Measurements from ENCODE around the gene NT5DC3. TPM values are rescaled to one million over a fixed set of nuclear protein-coding genes. Genes with fewer than 3 reads are reported as not detected.

The NT5DC3 gene
- total and polyA plus RNA-seq, 9 of the 15 experiments (the other 6 are each of a cell fraction or from before 2014, with no cell fraction given): 6.3 to 33.5 (median 24.5) TPM

DNA sequence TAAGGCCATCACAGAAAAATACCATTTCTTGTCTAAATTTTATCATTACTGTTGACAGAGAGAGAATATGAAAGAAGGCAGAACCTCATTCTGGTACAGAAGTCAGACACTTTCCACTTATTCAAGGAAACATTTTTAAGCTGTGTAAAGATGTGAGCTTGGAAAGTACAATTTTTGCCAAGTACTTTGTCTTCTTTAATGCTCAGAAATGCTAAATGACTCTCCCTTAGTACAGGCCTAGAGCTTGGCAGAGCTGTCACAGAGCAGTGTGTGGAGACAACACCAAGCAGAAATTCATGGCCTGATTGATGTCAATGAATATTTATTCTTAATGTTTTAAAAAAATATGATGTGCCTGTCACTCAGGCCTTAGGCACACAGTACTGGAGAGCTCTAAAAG, 20.7 kb downstream of the NT5DC3 start:
- FAIRE-seq: no peak
- TF ChIP-seq PTBP1 (IDR thresholded peaks at IDR 0.05; ENCODE audit: low read depth, low read length): no peak
- TF ChIP-seq ZNF740 (CRISPR knock-in tag; IDR thresholded peaks at IDR 0.05): no peak
- TF ChIP-seq ZNF740 (tag; IDR thresholded peaks at IDR 0.05): no peak
- no peak for TF ChIP-seq E2F8 (IDR thresholded peaks at IDR 0.05; ENCODE audit: low read depth, partially characterized antibody)
- no peak for TF ChIP-seq GMEB1 (CRISPR knock-in tag; IDR thresholded peaks at IDR 0.05)
- no peak for TF ChIP-seq GATA2 (CRISPR knock-in tag; IDR thresholded peaks at IDR 0.05)
- no peak for TF ChIP-seq ETV5 (CRISPR knock-in tag; IDR thresholded peaks at IDR 0.05; ENCODE audit: low read depth)
- no peak for TF ChIP-seq NR4A1 (CRISPR knock-in tag; IDR thresholded peaks at IDR 0.05)
- no peak for TF ChIP-seq NR4A1 (tag; IDR thresholded peaks at IDR 0.05)
- TF ChIP-seq ZEB2 (IDR thresholded peaks at IDR 0.05): no peak
- no peak for TF ChIP-seq ZNF445 (CRISPR knock-in tag; IDR thresholded peaks at IDR 0.05; ENCODE audit: low read depth)
- no peak for TF ChIP-seq GTF2F1 (IDR thresholded peaks at IDR 0.05; ENCODE audit: low read depth, low read length)
- no peak for TF ChIP-seq PHTF2 (CRISPR knock-in tag; IDR thresholded peaks at IDR 0.05)
- TF ChIP-seq, protein P1, sequence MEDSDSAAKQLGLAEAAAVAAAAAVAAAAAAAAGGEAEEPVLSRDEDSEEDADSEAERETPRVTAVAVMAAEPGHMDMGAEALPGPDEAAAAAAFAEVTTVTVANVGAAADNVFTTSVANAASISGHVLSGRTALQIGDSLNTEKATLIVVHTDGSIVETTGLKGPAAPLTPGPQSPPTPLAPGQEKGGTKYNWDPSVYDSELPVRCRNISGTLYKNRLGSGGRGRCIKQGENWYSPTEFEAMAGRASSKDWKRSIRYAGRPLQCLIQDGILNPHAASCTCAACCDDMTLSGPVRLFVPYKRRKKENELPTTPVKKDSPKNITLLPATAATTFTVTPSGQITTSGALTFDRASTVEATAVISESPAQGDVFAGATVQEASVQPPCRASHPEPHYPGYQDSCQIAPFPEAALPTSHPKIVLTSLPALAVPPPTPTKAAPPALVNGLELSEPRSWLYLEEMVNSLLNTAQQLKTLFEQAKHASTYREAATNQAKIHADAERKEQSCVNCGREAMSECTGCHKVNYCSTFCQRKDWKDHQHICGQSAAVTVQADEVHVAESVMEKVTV (CRISPR knock-in tag; IDR thresholded peaks at IDR 0.05): no peak
- no peak for TF ChIP-seq IRF9 (tag; IDR thresholded peaks at IDR 0.05)
- no peak for TF ChIP-seq ZNF175 (CRISPR knock-in tag; IDR thresholded peaks at IDR 0.05; ENCODE audit: low read depth)
- no peak for TF ChIP-seq CBFA2T2 (conservative IDR thresholded peaks at IDR 0.05)

More for the DNA sequence above, 20.7 kb downstream of the NT5DC3 start:
- Histone ChIP-seq H3K27me3 (ENCODE audit: control insufficient read depth in 2 of 2, insufficient read depth in 2 of 2, low read length in 2 of 2) (no peaks in the 10 kb centered on the region), H3K9me1 (ENCODE audit: control insufficient read depth, insufficient read depth, low read length) (no peaks in the 10 kb centered on the region), H3K4me1 (replicated peaks in 1 of 2; ENCODE audit: control insufficient read depth in 2 of 2, insufficient read depth in 2 of 2, low read length in 2 of 2) (no peaks in the 10 kb centered on the region; a peak in 1 of 5 replicates), H3K9me3 (replicated peaks; ENCODE audit: control insufficient read depth, insufficient read depth, low read depth, low read length) (0 out of 2 replicates have a peak, but pooled peaks cover 2% of the 10 kb centered on the region), H2AFZ (ENCODE audit: low read depth, low read length) (no peak overlapping the region), H3K4me2 (ENCODE audit: insufficient read depth, low read length) (no peak overlapping the region), H3K9ac (ENCODE audit: insufficient read depth in 1 of 2, low read depth in 2 of 2, low read length in 2 of 2) (no peak overlapping the region), H3K27ac (ENCODE audit: extremely low read depth, low read depth, low read length) (no peak overlapping the region), H3K4me3 (no peak overlapping the region), H4K20me1 (replicated peaks; ENCODE audit: control insufficient read depth, insufficient read depth, low read length) (no peaks in the 10 kb centered on the region), H3K36me3 (ENCODE audit: control insufficient read depth, insufficient read depth, low read length) (peaks cover 68% of the 10 kb centered on the region), H3K79me2 (ENCODE audit: control insufficient read depth, insufficient read depth, low read length) (peaks cover 94% of the 10 kb centered on the region)
- ATAC-seq: no peak
- BruUV-seq (replicated peaks): no TSS peak
- CTCF ChIA-PET (ENCODE audit: low intra/inter-chr PET ratio): no interaction called here
- no peak for DNase-seq (ENCODE audit: extremely low read depth in 1 of 4, low spot score in 3 of 4)
- POLR2A ChIA-PET: interaction anchor here (3.4 kb wide), 1 partner anchor 15 kb away, joined by 18 read pairs; no protein-coding TSS in a partner anchor
- intact Hi-C loops (cut with micrococcal nuclease) (no loop called here), in situ Hi-C loops (cut with MboI) (no loop called here)
